Endothelial cell of umbilical vein (primary cell): ENCODE results near the gene PGAP6.
A peak's percentile ranks its signal among the peaks of the same experiment; 100 is the strongest.

Experiments used
- CTCF ChIP-seq, 2 donors: IDR thresholded peaks; 1 replicate in 1 of 2; 2 replicates in 1 of 2; pipeline ENCODE4 v1.5.1; 2011; ENCODE audit warnings: low read length in 2 of 2, mild to moderate bottlenecking in 2 of 2, moderate library complexity in 2 of 2, control low read depth in 1 of 2, inconsistent platforms in 1 of 2, low read depth in 1 of 2; ENCODE audit not compliant: insufficient read depth in 1 of 2; ENCODE audit errors: extremely low read depth in 1 of 2
- JUN ChIP-seq: IDR thresholded peaks from 2 replicates; pipeline ENCODE4 v1.6.1; 2011; ENCODE audit warnings: borderline replicate concordance, low read depth; ENCODE audit not compliant: insufficient read length, insufficient read depth
- POLR2A ChIP-seq: IDR thresholded peaks from 2 replicates; pipeline ENCODE4 v1.6.1; 2012; ENCODE audit warnings: low read depth, mild to moderate bottlenecking, control low read depth, low read length

- peak; percentile 7 to 16 for TF ChIP-seq CTCF (IDR thresholded peaks at IDR 0.05; ENCODE audit: extremely low read depth in 1 of 2, insufficient read depth in 1 of 2, low read depth in 1 of 2, low read length in 2 of 2)
- peak; percentile 97 for TF ChIP-seq POLR2A
- TF ChIP-seq JUN = no peak
These were observed 43.4 kb upstream of the PGAP6 start, which contains the start of gene RAB11FIP3 for GRCh38 chr16:425082-425718.
